ENCODE data around the gene HNRNPL.

Gene HNRNPL

GRCh38 chr19:38849860-38850435 lies at the start of gene HNRNPL:
HNRNPL (minus strand) TSS chr19:38849986; CDS start chr19:38849966, 20 bp downstream.
- H3K4me3 ChIP-seq (ENCODE audit: low read depth, low read length), result peak within 1 kb of the TSS; percentile 93
- peak; percentile 65 for TF ChIP-seq POLR2A (IDR thresholded peaks at IDR 0.05; ENCODE audit: extremely low read depth, insufficient read length)
- TF ChIP-seq MYC (IDR thresholded peaks at IDR 0.05; ENCODE audit: low read depth, low read length), result no peak
- no peak for DNase-seq (ENCODE audit: low read depth)

GRCh38 chr19:38898788-38899446 lies 49.1 kb upstream of the HNRNPL start:
- no peak for TF ChIP-seq POLR2A (IDR thresholded peaks at IDR 0.05; ENCODE audit: extremely low read depth, insufficient read length)
- no peak for TF ChIP-seq CTCF (IDR thresholded peaks at IDR 0.05; ENCODE audit: low read depth, low read length)
- no peak for TF ChIP-seq MYC (IDR thresholded peaks at IDR 0.05; ENCODE audit: low read depth, low read length)
- TF ChIP-seq MAX (IDR thresholded peaks at IDR 0.05; ENCODE audit: low read depth, low read length), result no peak
- DNase-seq (ENCODE audit: low read depth), result no peak
- H3K4me3 ChIP-seq (ENCODE audit: low read depth, low read length), result peak overlapping the region; percentile 71

- H3K4me3 ChIP-seq (ENCODE audit: low read depth, low read length), result no peak overlapping the region
- TF ChIP-seq MAX (IDR thresholded peaks at IDR 0.05; ENCODE audit: low read depth, low read length), result no peak
- TF ChIP-seq CTCF (IDR thresholded peaks at IDR 0.05; ENCODE audit: low read depth, low read length), result no peak
- TF ChIP-seq POLR2A (IDR thresholded peaks at IDR 0.05; ENCODE audit: extremely low read depth, insufficient read length), result no peak
- TF ChIP-seq MYC (IDR thresholded peaks at IDR 0.05; ENCODE audit: low read depth, low read length), result no peak
These were observed 45.2 kb upstream of the HNRNPL start for GRCh38 chr19:38894968-38895367.

GRCh38 chr19:38893341-38893771 lies 43.6 kb upstream of the HNRNPL start:
- no peak overlapping the region for H3K4me3 ChIP-seq (ENCODE audit: low read depth, low read length)
- no peak for TF ChIP-seq MYC (IDR thresholded peaks at IDR 0.05; ENCODE audit: low read depth, low read length)
- no peak for TF ChIP-seq CTCF (IDR thresholded peaks at IDR 0.05; ENCODE audit: low read depth, low read length)
- DNase-seq (ENCODE audit: low read depth), result no peak

More at GRCh38 chr19:38894968-38895367, 45.2 kb upstream of the HNRNPL start:
- no peak for DNase-seq (ENCODE audit: low read depth)

- DNase-seq (ENCODE audit: low read depth), result no peak
- TF ChIP-seq POLR2A (IDR thresholded peaks at IDR 0.05; ENCODE audit: extremely low read depth, insufficient read length) (no peak), MAX (IDR thresholded peaks at IDR 0.05; ENCODE audit: low read depth, low read length) (no peak)
- no peak overlapping the region for H3K4me3 ChIP-seq (ENCODE audit: low read depth, low read length)
These were observed 43.1 kb upstream of the HNRNPL start for GRCh38 chr19:38892841-38893240.

- TF ChIP-seq MYC (IDR thresholded peaks at IDR 0.05; ENCODE audit: low read depth, low read length), result no peak
- no peak for TF ChIP-seq POLR2A (IDR thresholded peaks at IDR 0.05; ENCODE audit: extremely low read depth, insufficient read length)
- TF ChIP-seq MAX (IDR thresholded peaks at IDR 0.05; ENCODE audit: low read depth, low read length), result no peak
- no peak for TF ChIP-seq CTCF (IDR thresholded peaks at IDR 0.05; ENCODE audit: low read depth, low read length)
- DNase-seq (ENCODE audit: low read depth), result no peak
- H3K4me3 ChIP-seq (ENCODE audit: low read depth, low read length), result no peak overlapping the region
These were observed 42.0 kb upstream of the HNRNPL start for GRCh38 chr19:38891771-38892170.

GRCh38 chr19:38890686-38891085 lies 40.9 kb upstream of the HNRNPL start:
- H3K4me3 ChIP-seq (ENCODE audit: low read depth, low read length), result no peak overlapping the region
- TF ChIP-seq MYC (IDR thresholded peaks at IDR 0.05; ENCODE audit: low read depth, low read length) (no peak), CTCF (IDR thresholded peaks at IDR 0.05; ENCODE audit: low read depth, low read length) (no peak), POLR2A (IDR thresholded peaks at IDR 0.05; ENCODE audit: extremely low read depth, insufficient read length) (no peak), MAX (IDR thresholded peaks at IDR 0.05; ENCODE audit: low read depth, low read length) (no peak)

More at GRCh38 chr19:38890686-38891085, 40.9 kb upstream of the HNRNPL start:
- no peak for DNase-seq (ENCODE audit: low read depth)
